ENCODE results near the gene PCBP4.
"Not testable (repeated sequence)": the region's sequence is repeated elsewhere in the genome, so short reads cannot be mapped to it uniquely, and the experiment has no call there.

PCBP4 gene

GRCh38 chr3:51937611-51938450 is 29.4 kb downstream of the PCBP4 start:
- DNase-seq, result no peak

GRCh38 chr3:51937014-51937413 is 30.2 kb downstream of the PCBP4 start:
- DNase-seq, result no peak

GRCh38 chr3:51935886-51936755 is 31.1 kb downstream of the PCBP4 start:
- DNase-seq, result no peak

- no peak for DNase-seq
Observed at GRCh38 chr3:51934991-51935885, 32.0 kb downstream of the PCBP4 start.

- DNase-seq, result no peak
Observed at GRCh38 chr3:51934139-51934850, 33.0 kb downstream of the PCBP4 start.

GRCh38 chr3:51933471-51934138 is 33.6 kb downstream of the PCBP4 start:
- DNase-seq, result no peak

GRCh38 chr3:51932471-51933370 is 34.5 kb downstream of the PCBP4 start:
- DNase-seq, result no peak

- no peak for DNase-seq
Observed at GRCh38 chr3:51931756-51932155, 35.5 kb downstream of the PCBP4 start.

- no peak for DNase-seq
Observed at GRCh38 chr3:51930439-51930838, 36.8 kb downstream of the PCBP4 start.

- DNase-seq, result no peak
Observed at GRCh38 chr3:51929420-51930003, 37.7 kb downstream of the PCBP4 start.

GRCh38 chr3:51928981-51929380 is 38.3 kb downstream of the PCBP4 start:
- not testable (repeated sequence) for DNase-seq

GRCh38 chr3:51928438-51928837 is 38.8 kb downstream of the PCBP4 start:
- DNase-seq, result no peak

GRCh38 chr3:51927061-51927977 is 39.9 kb downstream of the PCBP4 start:
- no peak for DNase-seq

GRCh38 chr3:51921081-51921578 is 46.1 kb downstream of the PCBP4 start:
- DNase-seq, result no peak

GRCh38 chr3:51916418-51916817 is 50.8 kb downstream of the PCBP4 start:
- DNase-seq, result no peak

GRCh38 chr3:51908026-51908425 is 59.2 kb downstream of the PCBP4 start:
- DNase-seq, result no peak

Measured in activated CD4-positive, alpha-beta T cell treated with anti-CD3 and anti-CD28 coated beads, Interleukin-2, amount 50 U/mL, for 4 hours (primary cell).